Measurements from ENCODE around the gene PFKM. TPM values are rescaled to one million over a fixed set of nuclear protein-coding genes. Genes with fewer than 3 reads are reported as not detected.

The PFKM gene
- total and polyA plus RNA-seq, 9 of the 15 experiments (the other 6 are each of a cell fraction or from before 2014, with no cell fraction given) = 16.5 to 39.9 (median 31.7) TPM

DNA sequence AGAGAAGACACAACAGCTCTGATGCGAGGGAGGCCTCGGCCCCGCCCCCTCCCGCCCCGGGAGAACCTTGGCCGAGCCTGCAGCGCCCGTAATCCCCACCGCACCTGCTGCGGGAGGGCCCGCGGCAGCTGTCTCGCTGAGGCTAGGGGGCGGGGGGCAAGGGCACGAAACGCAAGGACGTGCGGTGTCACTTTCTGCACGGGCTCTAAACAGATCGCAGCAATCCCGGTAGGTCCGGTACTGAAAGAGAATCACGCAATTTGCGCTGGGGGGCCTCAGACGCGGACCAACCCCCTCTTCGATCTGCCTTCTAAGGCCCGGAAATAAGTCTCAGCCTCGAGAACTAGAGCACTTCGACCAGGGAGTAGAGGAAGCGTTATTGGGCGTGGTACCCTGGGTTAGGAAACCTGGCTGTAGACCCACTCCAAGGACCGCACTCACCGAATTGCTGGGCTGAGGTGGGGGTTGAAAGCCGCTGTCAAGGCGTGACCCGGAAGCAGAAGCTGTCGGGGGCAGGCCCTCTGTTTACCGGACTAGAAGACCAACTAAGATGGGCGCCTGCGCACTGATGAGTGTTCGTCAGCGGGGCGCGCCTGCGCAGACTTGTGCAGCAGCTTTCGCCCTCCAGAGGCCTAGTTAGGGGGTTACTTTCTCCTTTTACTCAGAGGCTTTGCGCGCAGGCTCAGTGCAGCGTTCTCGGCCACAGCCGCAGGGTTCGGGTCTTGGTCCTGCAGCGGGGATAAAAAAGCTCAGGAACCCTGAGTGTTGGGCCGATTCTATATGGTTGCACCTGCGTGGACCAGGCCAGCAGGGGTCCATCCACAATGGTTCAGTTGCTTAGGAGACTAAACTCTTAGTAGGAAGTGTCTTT lies 38.1 kb downstream of the PFKM start, which contains the start of gene ASB8 (continued):
- no peak for TF ChIP-seq RFX7 (CRISPR knock-in tag; IDR thresholded peaks at IDR 0.05)
- TF ChIP-seq, protein P1, sequence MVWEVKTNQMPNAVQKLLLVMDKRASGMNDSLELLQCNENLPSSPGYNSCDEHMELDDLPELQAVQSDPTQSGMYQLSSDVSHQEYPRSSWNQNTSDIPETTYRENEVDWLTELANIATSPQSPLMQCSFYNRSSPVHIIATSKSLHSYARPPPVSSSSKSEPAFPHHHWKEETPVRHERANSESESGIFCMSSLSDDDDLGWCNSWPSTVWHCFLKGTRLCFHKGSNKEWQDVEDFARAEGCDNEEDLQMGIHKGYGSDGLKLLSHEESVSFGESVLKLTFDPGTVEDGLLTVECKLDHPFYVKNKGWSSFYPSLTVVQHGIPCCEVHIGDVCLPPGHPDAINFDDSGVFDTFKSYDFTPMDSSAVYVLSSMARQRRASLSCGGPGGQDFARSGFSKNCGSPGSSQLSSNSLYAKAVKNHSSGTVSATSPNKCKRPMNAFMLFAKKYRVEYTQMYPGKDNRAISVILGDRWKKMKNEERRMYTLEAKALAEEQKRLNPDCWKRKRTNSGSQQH (CRISPR knock-in tag; IDR thresholded peaks at IDR 0.05) = no peak
- TF ChIP-seq, protein P2, sequence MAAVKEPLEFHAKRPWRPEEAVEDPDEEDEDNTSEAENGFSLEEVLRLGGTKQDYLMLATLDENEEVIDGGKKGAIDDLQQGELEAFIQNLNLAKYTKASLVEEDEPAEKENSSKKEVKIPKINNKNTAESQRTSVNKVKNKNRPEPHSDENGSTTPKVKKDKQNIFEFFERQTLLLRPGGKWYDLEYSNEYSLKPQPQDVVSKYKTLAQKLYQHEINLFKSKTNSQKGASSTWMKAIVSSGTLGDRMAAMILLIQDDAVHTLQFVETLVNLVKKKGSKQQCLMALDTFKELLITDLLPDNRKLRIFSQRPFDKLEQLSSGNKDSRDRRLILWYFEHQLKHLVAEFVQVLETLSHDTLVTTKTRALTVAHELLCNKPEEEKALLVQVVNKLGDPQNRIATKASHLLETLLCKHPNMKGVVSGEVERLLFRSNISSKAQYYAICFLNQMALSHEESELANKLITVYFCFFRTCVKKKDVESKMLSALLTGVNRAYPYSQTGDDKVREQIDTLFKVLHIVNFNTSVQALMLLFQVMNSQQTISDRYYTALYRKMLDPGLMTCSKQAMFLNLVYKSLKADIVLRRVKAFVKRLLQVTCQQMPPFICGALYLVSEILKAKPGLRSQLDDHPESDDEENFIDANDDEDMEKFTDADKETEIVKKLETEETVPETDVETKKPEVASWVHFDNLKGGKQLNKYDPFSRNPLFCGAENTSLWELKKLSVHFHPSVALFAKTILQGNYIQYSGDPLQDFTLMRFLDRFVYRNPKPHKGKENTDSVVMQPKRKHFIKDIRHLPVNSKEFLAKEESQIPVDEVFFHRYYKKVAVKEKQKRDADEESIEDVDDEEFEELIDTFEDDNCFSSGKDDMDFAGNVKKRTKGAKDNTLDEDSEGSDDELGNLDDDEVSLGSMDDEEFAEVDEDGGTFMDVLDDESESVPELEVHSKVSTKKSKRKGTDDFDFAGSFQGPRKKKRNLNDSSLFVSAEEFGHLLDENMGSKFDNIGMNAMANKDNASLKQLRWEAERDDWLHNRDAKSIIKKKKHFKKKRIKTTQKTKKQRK (IDR thresholded peaks at IDR 0.05; ENCODE audit: borderline replicate concordance, low read depth, low read length) = no peak
- TF ChIP-seq, protein P3, sequence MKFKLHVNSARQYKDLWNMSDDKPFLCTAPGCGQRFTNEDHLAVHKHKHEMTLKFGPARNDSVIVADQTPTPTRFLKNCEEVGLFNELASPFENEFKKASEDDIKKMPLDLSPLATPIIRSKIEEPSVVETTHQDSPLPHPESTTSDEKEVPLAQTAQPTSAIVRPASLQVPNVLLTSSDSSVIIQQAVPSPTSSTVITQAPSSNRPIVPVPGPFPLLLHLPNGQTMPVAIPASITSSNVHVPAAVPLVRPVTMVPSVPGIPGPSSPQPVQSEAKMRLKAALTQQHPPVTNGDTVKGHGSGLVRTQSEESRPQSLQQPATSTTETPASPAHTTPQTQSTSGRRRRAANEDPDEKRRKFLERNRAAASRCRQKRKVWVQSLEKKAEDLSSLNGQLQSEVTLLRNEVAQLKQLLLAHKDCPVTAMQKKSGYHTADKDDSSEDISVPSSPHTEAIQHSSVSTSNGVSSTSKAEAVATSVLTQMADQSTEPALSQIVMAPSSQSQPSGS (CRISPR knock-in tag; IDR thresholded peaks at IDR 0.05) = no peak
- TF ChIP-seq ZNF3 (CRISPR knock-in tag; IDR thresholded peaks at IDR 0.05) = no peak
- no peak for TF ChIP-seq PHB (CRISPR knock-in tag; IDR thresholded peaks at IDR 0.05)
- no peak for TF ChIP-seq ZNF324 (CRISPR knock-in tag; IDR thresholded peaks at IDR 0.05)
- TF ChIP-seq, protein P4, sequence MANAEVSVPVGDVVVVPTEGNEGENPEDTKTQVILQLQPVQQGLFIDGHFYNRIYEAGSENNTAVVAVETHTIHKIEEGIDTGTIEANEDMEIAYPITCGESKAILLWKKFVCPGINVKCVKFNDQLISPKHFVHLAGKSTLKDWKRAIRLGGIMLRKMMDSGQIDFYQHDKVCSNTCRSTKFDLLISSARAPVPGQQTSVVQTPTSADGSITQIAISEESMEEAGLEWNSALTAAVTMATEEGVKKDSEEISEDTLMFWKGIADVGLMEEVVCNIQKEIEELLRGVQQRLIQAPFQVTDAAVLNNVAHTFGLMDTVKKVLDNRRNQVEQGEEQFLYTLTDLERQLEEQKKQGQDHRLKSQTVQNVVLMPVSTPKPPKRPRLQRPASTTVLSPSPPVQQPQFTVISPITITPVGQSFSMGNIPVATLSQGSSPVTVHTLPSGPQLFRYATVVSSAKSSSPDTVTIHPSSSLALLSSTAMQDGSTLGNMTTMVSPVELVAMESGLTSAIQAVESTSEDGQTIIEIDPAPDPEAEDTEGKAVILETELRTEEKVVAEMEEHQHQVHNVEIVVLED (CRISPR knock-in tag; IDR thresholded peaks at IDR 0.05) = no peak; the same call in 1 of the 2 replicates
- no peak for TF ChIP-seq MCM5 (IDR thresholded peaks at IDR 0.05; ENCODE audit: low read depth)
- 0 out of 2 replicates have a peak, but pooled peaks have one; percentile 30 for TF ChIP-seq RNF2 (IDR thresholded peaks at IDR 0.05)
- no peak for TF ChIP-seq HOXB6 (CRISPR knock-in tag; IDR thresholded peaks at IDR 0.05; ENCODE audit: borderline replicate concordance)
- TF ChIP-seq CREB1 (IDR thresholded peaks at IDR 0.05) = 0 out of 2 replicates have a peak, but pooled peaks have one; percentile 25
- 0 out of 2 replicates have a peak, but pooled peaks have one; percentile 41 for TF ChIP-seq CREB1 (CRISPR knock-in tag; IDR thresholded peaks at IDR 0.05)
- TF ChIP-seq RB1 (IDR thresholded peaks at IDR 0.05; ENCODE audit: low read depth) = peak; percentile 9; the same call in 1 of the 2 replicates
- peak; percentile 45; the same call in 1 of the 2 replicates for TF ChIP-seq ETV1 (tag; conservative IDR thresholded peaks at IDR 0.05; ENCODE audit: low read depth)
- no peak for TF ChIP-seq SMARCE1 (IDR thresholded peaks at IDR 0.05)
- TF ChIP-seq, protein P5, sequence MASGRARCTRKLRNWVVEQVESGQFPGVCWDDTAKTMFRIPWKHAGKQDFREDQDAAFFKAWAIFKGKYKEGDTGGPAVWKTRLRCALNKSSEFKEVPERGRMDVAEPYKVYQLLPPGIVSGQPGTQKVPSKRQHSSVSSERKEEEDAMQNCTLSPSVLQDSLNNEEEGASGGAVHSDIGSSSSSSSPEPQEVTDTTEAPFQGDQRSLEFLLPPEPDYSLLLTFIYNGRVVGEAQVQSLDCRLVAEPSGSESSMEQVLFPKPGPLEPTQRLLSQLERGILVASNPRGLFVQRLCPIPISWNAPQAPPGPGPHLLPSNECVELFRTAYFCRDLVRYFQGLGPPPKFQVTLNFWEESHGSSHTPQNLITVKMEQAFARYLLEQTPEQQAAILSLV (tag; IDR thresholded peaks at IDR 0.05) = no peak
- peak; percentile 98 to 99 for TF ChIP-seq NRF1 (conservative IDR thresholded peaks at IDR 0.05 in 1 of 2, IDR thresholded peaks at IDR 0.05 in 1 of 2)
